ENCODE results near the gene GPR55. TPM values are rescaled to one million over a fixed set of nuclear protein-coding genes. Genes with fewer than 3 reads are reported as not detected.

The GPR55 gene
- total RNA-seq, 1 donor from 2014 or later, result 0.22 TPM

- peak; percentile 83 for DNase-seq (ENCODE audit: low spot score)
Observed at GRCh38 chr2:230868947-230869913, 55.8 kb downstream of the GPR55 start.

- DNase-seq (ENCODE audit: low spot score), result peak; percentile 84
Observed at GRCh38 chr2:230868161-230868946, 56.7 kb downstream of the GPR55 start.

GRCh38 chr2:230866756-230867523 lies 58.1 kb downstream of the GPR55 start:
- DNase-seq (ENCODE audit: low spot score), result peak; percentile 83

- no peak for DNase-seq (ENCODE audit: low spot score)
Observed at GRCh38 chr2:230865766-230866755, 59.0 kb downstream of the GPR55 start.

GRCh38 chr2:230865307-230865765 lies 59.7 kb downstream of the GPR55 start:
- no peak for DNase-seq (ENCODE audit: low spot score)

GRCh38 chr2:230864605-230865306 lies 60.3 kb downstream of the GPR55 start, which contains the start of gene ITM2C:
ITM2C (plus strand) TSS chr2:230864942; CDS start chr2:230865026, 84 bp downstream.
- DNase-seq (ENCODE audit: low spot score), result no peak

GRCh38 chr2:230864122-230864604 lies 60.9 kb downstream of the GPR55 start:
- no peak for DNase-seq (ENCODE audit: low spot score)

GRCh38 chr2:230863442-230864121 lies 61.5 kb downstream of the GPR55 start:
- DNase-seq (ENCODE audit: low spot score), result no peak

GRCh38 chr2:230863031-230863430 lies 62.0 kb downstream of the GPR55 start:
- no peak for DNase-seq (ENCODE audit: low spot score)

- DNase-seq (ENCODE audit: low spot score), result no peak
Observed at GRCh38 chr2:230862292-230862691, 62.8 kb downstream of the GPR55 start.

- DNase-seq (ENCODE audit: low spot score), result peak; percentile 69
Observed at GRCh38 chr2:230861552-230862255, 63.3 kb downstream of the GPR55 start.

Other genes starting within 250 kb of the GPR55 start
- 94.0 TPM for gene CAB39, start 212.4 kb downstream of the GPR55 start, total RNA-seq
- gene ITM2C, start 60.3 kb downstream of the GPR55 start, total RNA-seq, result 27.1 TPM
- not detected for gene SPATA3, start 70.9 kb upstream of the GPR55 start, total RNA-seq
- not detected for gene C2orf72, start 112.3 kb upstream of the GPR55 start, total RNA-seq
- 101 TPM for gene PSMD1, start 131.6 kb upstream of the GPR55 start, total RNA-seq
- gene HTR2B, start 199.8 kb upstream of the GPR55 start, total RNA-seq, result 2.2 TPM

Measured in mesenteric fat pad (tissue), 1 donor.